Measurements from ENCODE around the gene GOLGA6L7.
"Not testable (repeated sequence)": the region's sequence is repeated elsewhere in the genome, so short reads cannot be mapped to it uniquely, and the experiment has no call there.

The GOLGA6L7 gene

DNA sequence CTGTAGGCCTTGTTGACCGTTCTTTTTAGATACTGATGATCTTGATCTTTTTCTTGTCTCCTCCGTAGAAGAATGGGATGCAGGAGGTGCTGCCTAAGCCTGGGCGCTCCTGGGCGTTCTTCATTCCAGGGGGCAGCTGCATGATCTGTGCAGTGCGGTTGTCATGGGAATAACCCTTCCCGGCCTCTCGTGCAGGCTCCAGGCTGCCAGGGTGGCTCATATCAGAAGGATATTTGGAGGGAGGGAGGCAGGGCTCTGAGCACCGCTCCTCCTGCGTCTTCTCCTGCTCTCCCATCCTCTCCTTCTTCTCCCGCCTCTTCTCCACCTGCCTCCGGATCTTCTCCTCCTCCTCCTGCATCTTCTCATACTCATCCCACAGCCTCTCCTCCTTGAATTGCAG lies 6.2 kb downstream of the GOLGA6L7 start:
- not testable (repeated sequence) for DNase-seq

DNA sequence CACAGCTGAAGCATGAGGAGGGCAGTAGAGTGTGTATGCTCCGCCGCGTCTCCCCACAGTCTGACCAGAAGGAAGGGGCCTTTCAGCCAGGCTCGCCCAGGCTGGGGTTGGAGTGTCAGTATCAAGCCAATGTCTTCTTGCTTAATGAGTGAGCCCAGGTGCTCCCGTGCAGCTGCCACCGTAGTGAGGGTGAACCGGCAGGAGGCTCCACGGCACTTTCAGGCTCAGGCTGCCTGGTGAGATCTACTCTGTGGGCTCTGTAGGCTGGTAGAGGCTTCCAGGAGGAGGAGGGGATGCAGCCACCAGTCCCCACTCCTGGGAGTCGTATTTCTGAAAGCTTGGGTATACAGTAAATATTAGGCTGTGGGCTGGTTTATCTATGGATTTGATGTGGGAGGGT lies 8.2 kb downstream of the GOLGA6L7 start:
- not testable (repeated sequence) for DNase-seq

DNA sequence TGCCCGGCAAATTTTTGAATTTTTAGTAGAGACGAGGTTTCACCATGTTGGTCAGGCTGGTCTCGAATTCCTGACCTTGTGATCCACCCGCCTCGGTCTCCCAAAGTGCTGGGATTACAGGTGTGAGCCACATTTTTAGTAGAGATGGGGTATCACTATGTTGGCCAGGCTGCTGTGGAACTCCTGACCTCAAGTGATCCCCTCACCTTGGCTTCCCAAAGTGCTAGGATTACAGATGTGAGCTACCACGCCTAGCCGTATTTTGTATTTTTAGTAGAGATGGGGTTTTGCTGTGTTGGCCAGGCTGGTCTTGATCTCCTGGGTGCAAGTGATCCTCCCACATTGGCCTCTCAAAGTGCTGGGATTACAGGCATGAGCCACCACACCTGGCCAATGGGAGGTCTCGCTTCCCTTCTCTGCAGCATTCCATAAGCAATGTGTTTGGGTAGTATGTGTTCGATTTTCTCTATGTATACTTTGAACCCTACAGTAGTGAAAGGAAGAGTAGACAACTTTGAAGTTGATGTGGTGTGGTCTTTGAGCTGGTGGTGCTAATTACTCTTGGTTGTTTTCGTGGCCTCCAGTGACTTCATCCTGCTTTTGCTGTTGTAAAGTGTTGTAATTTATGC lies 13.4 kb downstream of the GOLGA6L7 start:
- not testable (repeated sequence) for DNase-seq

DNA sequence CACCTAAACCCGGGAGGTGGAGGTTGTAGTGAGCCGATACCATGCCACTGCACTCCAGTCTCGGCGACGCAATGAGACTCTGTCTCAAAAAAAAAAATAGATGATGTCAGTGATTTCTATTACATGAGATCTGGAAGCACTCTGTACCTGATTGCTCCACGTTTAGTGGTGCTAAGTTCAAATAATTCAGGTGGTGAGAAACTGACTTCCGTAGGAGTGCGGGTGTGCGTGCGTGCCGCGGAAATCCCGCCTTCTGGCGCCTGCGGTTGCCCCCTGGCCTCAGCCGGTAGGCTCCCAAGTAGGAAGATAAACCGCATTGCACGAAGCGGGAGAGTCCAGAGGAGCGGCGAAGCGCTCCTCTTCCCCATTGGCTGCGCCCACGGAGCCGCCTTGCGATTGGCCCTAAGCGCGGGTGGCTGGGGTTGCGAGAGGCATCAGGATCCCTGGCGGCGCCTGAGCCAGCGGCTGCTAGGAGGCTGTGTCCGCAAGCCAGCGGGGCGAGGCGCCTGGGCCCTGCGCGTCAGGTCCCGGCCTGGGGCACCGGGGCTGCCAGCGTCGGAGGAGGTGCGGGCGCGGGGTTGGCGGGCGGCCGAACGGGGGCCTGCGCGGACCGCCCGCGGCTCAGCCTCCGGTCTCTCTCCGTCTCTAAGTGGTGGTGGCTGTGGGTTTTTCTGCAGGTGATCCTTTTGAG lies 16.4 kb downstream of the GOLGA6L7 start:
- DNase-seq: peak; percentile 63

DNA sequence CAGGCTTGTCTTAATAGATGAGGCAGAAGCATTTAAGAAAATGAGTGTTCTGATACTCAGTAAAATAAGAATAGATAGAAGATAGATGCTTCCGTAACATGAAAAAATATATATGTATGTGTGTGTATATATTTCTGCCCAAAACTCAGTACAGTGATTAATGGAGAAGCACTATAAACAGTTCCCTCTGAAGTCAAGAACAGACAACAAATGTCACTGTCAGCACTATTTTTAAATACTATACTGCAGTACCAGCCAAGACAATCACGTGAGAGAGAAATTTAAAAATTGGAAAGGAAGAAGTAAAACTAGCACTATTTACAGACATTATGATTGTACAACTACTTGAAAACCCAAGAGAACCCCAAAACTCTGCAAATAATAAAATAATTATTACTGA lies 27.0 kb downstream of the GOLGA6L7 start:
- not testable (repeated sequence) for DNase-seq

DNA sequence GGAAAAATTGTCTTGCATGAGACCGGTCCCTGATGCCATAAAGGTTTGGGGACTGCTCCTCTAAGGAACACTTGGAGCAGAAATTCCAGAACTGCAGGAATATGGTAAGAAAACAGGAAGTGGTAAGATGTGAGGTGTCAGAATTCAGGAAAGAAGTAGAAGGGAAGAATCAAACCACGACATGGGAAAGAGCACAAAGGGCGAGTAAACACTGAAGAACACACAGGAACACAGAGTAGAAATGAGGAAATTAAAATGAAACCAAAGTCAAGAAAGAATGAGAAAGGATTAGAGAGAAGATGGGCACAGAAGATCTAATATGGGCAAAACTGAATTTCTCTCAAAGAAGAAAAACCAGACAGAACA lies 28.5 kb downstream of the GOLGA6L7 start:
- not testable (repeated sequence) for DNase-seq

DNA sequence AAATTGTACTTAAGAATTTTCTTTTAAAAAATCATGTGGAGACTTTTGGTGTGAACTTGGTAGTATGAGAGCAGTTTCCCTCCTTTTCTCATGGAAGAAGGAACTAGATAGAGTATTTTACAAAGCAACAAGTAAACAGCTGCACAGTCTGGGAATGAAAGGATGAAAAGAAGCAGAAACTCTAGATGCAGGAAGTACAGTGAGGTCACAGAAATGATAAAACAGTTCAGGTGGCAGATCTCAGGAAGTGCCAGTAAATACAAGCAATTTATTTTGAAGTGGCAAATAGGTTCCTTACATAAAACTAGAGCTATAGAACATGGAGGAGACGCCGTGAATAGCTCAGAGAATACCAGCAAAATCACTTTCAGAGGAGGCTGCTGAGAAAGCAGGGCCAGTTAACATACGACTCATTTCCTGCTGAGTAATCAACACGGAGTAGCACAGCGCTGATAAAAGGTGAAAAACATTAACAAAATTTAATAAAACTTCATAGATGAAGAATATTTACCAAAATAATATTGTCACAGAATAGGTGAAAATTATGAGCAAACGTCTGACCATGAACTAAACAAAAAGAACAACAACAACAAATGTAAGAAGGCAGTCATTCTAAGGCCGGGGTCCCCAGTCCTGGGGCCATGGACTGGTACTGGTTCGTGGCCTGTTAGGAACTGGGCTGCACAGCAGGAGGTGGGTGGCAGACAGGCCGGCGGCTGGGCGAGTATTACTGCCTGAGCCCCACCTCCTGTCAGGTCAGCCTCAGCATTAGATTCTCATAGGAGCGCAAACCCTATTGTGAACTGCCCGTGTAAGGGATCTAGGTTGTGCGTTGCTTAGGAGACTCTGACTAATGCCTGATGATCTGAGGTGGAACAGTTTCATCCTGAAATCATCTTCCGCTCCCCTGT lies 29.2 kb downstream of the GOLGA6L7 start:
- DNase-seq: not testable (repeated sequence)

DNA sequence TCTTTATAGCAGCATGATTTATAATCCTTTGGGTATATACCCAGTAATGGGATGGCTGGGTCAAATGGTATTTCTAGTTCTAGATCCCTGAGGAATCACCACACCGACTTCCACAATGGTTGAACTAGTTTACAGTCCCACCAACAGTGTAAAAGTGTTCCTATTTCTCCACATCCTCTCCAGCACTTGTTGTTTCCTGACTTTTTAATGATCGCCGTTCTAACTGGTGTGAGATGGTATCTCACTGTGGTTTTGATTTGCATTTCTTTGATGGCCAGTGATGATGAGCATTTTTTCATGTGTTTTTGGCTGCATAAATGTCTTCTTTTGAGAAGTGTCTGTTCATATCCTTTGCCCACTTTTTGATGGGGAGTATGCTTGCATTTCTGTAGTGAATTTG lies 30.3 kb downstream of the GOLGA6L7 start:
- not testable (repeated sequence) for DNase-seq

DNA sequence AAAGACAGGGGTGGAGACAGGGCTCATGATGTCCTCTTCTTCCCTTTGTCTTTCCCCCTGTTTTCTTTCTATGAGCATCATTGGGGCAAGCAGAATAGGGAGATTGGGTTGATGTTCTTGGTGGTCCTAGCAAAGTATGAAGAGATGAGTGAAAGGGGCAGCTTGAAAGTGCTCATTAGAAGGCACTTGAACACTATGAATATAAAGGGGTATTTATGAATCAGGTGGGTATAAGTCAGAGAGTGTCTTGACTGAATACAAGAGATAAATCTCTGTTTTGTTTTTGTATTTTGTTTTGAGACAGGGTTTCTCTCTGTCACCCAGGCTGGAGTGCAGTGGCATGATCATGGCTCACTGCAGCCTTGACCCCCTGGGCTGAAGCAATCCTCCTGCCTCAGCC lies 34.4 kb downstream of the GOLGA6L7 start:
- not testable (repeated sequence) for DNase-seq

DNA sequence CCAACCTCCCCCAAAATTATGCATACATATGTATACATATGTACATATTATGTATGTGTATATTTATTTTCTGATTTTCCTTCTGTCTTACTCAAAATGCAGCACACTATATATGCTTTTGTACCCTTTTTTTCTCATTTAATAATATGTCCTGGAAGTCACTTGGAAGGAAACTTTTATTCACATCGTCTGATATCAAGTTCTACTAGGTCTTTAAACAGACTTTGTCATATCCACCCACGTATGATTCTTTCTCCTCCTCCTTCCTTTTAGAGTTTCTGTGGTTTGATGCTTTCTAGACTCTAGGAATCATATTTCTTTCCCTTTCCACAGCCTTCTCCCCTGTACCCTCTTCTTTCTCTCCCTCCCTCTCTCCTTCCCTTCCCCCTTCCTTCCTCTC lies 35.1 kb downstream of the GOLGA6L7 start:
- DNase-seq: not testable (repeated sequence)

DNA sequence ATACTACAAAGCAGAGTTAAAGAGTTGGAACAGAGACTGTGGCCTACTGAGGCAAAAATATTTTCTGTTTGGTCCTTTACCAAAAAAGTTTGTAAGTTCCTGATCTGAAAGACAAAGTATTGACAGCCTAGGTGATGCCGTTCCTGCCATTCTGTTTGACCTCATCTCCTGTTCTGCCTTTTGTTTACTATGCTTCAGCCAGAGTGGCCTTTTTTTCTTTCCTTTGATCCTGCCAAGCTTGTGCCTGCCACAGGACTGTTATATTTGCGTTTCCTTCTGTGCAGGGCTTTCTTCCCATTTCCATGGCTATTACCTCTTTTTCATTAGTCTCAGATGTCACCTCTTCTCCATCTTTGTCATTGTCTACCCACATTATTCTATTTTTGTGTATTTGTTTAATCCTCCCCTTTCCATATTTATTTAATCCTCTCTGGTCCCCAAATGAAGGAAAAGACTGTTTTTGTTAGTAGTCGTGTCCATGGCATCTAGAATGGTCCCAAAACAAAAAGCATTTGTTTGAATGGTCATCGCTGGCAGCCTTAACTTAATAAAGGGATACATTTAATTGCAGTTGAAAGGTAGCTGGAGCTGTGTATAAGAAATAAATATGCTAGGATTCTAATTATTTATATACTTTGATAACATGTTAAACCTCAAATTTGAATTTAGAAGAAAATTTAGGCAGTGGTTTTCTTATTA lies 36.4 kb downstream of the GOLGA6L7 start:
- DNase-seq: not testable (repeated sequence)

DNA sequence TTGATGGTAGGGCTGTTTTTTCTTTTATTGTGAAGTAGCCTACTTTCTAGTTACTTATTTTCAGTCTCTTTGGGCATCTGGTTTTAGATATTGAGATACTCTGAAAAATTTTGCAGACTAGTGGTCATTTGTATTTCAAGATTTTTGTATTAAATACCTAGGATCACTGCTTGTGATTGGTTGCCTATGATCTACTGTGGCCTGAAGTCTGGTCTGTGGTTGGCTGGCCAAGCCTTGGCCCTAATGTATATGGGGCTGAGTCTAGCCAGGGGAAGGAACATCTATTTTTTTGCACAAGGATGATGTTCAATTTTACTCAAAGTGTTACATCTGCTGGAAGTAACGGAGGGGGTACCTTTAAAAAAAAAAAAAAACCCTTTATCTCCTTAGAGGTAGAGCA lies 38.0 kb downstream of the GOLGA6L7 start:
- DNase-seq: not testable (repeated sequence)

DNA sequence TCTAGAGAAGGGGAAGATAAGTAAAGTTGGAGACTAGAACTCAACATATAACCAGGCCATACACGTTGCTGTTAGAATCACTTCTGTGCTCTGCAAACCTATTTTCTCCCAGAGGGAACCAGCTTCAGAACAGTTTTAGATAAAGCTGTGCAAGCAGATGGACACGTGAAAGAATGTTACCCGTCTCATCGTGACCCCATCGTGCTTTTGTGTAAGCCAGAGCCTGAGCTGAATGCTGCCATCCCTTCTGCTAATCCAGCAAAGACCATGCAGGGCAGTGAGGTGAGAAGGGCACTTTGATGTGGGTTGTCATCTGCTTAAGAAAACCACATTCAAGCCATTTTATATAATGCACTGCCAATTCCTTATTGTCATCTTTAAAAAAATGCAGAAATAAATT lies 40.3 kb downstream of the GOLGA6L7 start:
- not testable (repeated sequence) for DNase-seq

DNA sequence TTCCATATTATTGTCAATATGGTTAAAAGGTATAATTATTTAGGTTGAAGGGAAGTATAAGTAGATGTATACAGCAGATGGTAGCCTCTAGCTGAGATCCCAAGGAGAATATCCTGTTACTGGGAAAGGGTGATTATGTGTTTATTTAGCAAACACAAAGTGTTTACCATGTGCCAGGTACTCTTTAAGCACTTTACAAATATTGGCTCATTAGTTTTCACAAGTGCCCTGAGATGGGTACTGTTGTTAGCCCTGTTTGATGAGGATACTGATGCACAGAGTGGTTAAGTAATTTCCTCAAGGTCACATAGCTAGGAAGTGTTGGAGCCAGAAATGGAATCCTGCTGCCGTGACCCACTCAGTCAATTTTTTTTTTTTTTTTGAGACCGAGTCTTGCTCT lies 48.1 kb downstream of the GOLGA6L7 start:
- DNase-seq: peak; percentile 85

DNA sequence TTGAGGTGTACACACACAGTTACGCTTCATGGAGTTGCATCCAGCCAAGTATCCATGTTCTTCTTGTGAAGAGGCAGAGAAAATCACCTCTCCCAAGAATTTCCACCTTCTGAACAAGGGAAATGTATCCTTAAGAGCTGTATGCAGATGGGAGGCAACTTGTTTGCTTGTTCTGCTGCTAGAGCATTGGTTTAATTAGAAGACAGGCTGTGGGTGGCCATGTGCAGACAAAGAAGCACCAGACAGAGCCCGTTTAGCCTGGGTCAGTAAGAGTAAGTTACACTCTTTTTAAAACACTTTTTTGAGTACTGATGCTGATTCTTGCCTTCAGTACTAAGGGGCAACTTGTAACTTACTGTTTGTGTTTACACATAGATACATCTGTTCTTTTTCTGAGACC lies 50.2 kb downstream of the GOLGA6L7 start:
- not testable (repeated sequence) for DNase-seq

DNA sequence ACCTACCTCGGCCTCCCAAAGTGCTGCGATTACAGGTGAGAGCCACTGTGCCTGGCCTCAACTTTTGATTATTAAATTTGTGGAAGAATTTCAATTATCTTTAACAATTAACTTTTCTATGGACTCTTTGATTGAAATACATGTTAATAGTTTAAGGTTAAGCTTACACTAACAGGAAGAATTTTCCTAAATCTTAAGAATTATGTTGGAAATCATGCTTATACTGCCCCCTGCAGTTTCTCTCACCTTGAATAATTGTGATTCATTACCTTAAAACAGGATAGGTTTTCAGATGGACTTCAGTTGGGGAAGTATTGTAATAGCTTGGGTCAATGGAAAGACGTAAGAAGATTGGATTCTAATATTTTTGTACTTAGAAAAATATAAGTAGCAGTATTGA lies 54.2 kb downstream of the GOLGA6L7 start:
- DNase-seq: not testable (repeated sequence)

All from NCI-H2029 (cell line).